Caco-2 (cell line): Measurements from ENCODE around the gene HTR5A. TPM values are rescaled to one million over a fixed set of nuclear protein-coding genes. Genes with fewer than 3 reads are reported as not detected.

Source experiments
- BruUV-seq: library from RNA; stranded (reverse); fragments of 400-500 nt; replicated peaks from 2 replicates; lab custom pipeline; 2021; lab: Mats Ljungman, UMichigan
- CTCF ChIA-PET: fragments of 300-600 bp; sonication (Branson Sonifier 250); formaldehyde crosslinking; loops from one replicate; lab custom pipeline; 2022; ENCODE audit warnings: antibody characterized with exemption; lab: Charles Lee
- POLR2A ChIA-PET: fragments of 300-600 bp; sonication (Branson Sonifier 250); formaldehyde crosslinking; loops from one replicate; lab custom pipeline; 2022; ENCODE audit warnings: antibody characterized with exemption; lab: Charles Lee
- DNase-seq, 2 experiments: peaks; one replicate each; pipeline versions ENCODE4 v3.0.0 to v3.0.0-alpha.2; 2020 to 2022
- H3K27me3 ChIP-seq: replicated peaks from 2 replicates; pipeline ENCODE4 v1.6.0; 2011; ENCODE audit warnings: low read length; ENCODE audit not compliant: control insufficient read depth, insufficient read depth
- H3K36me3 ChIP-seq: 2 replicates; pipeline ENCODE4 v1.5.1; 2011; ENCODE audit warnings: low read length; ENCODE audit not compliant: control insufficient read depth, insufficient read depth
- H3K4me1 ChIP-seq: fragments of 250-450 bp; sonication (Bioruptor Pico); 2 replicates; pipeline ENCODE4 v1.5.1; 2020; ENCODE audit warnings: mild to moderate bottlenecking
- H3K4me3 ChIP-seq: 2 replicates; pipeline ENCODE4 v1.5.1; 2011; ENCODE audit warnings: low read depth, mild to moderate bottlenecking, control low read depth, low read length
- H3K9me3 ChIP-seq: fragments of 250-450 bp; sonication (Bioruptor Pico); 2 replicates; pipeline ENCODE4 v1.5.1; 2020; ENCODE audit warnings: mild to moderate bottlenecking, moderate library complexity
- H3K27ac Mint-ChIP-seq: one replicate; pipeline ENCODE4 v1.8.0; 2022; ENCODE audit warnings: mixed read lengths; ENCODE audit not compliant: unreplicated experiment
- H3K27me3 Mint-ChIP-seq: one replicate; pipeline ENCODE4 v1.8.0; 2022; ENCODE audit warnings: mixed read lengths; ENCODE audit not compliant: insufficient read depth, unreplicated experiment
- H3K36me3 Mint-ChIP-seq: one replicate; pipeline ENCODE4 v1.8.0; 2022; ENCODE audit warnings: mild to moderate bottlenecking, mixed read lengths; ENCODE audit not compliant: insufficient read depth, unreplicated experiment
- H3K4me1 Mint-ChIP-seq: one replicate; pipeline ENCODE4 v1.8.0; 2022; ENCODE audit warnings: low read depth, mixed read lengths; ENCODE audit not compliant: unreplicated experiment
- H3K4me3 Mint-ChIP-seq: one replicate; pipeline ENCODE4 v1.8.0; 2022; ENCODE audit warnings: mild to moderate bottlenecking, moderate library complexity, mixed read lengths; ENCODE audit not compliant: unreplicated experiment
- H3K9me3 Mint-ChIP-seq: one replicate; pipeline ENCODE4 v1.8.0; 2022; ENCODE audit warnings: mixed read lengths; ENCODE audit not compliant: unreplicated experiment
- intact Hi-C: fragments of 100-400 bp; cut with micrococcal nuclease; formaldehyde crosslinking; loops from one replicate; pipeline ENCODE4 v1.10.0; 2022; ENCODE audit not compliant: unreplicated experiment
- total RNA-seq: library from RNA; stranded (reverse); gene quantifications from 2 replicates; pipeline ENCODE4 v1.2.3, GENCODE V29; 2022
- TF ChIP-seq, protein P1 (sequence below), 2 experiments: fragments of 200-600 bp in 1 of 2; IDR thresholded peaks; 1 replicate in 1 of 2; 2 replicates in 1 of 2; pipeline versions ENCODE4 v1.5.1 to v1.8.0; 2011 to 2022; ENCODE audit warnings: antibody characterized with exemption in 1 of 2, control low read depth in 1 of 2, inconsistent platforms in 1 of 2, low read depth in 1 of 2, low read length in 1 of 2, mild to moderate bottlenecking in 1 of 2, moderate library complexity in 1 of 2; ENCODE audit not compliant: insufficient read depth in 1 of 2, severe bottlenecking in 1 of 2, unreplicated experiment in 1 of 2

HTR5A gene
- total RNA-seq, 1 experiment from 2014 or later, result not detected

DNA sequence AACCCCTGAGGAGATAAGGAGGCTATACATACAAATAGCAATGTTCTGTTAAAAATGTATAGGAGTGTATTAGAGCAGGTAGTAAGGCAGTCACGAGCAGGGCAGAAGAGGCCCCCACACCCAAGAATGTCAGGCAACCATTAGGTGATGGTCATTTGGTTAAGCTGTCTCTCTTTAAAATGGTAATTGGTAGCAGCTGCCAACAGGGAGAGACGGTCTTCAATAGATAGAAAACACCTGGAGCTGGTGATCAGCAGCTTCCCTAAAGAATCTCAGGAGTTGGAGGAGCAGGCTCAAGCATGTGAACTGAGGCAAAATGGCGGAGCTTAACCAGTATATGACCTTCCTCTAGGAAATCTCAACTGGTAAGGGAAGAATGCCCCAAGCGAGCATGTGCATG, 26.4 kb upstream of the HTR5A start:
- Mint-ChIP-seq H3K36me3 (no peaks in the 10 kb centered on the region), H3K4me3 (no peak overlapping the region), H3K27me3 (peaks cover 15% of the 10 kb centered on the region), H3K9me3 (no peaks in the 10 kb centered on the region), H3K27ac (no peak overlapping the region), H3K4me1 (no peaks in the 10 kb centered on the region)
- intact Hi-C loops, result no loop called here
- DNase-seq, result no peak
- Histone ChIP-seq H3K4me3 (no peak overlapping the region), H3K36me3 (no peaks in the 10 kb centered on the region), H3K9me3 (no peaks in the 10 kb centered on the region), H3K27me3 (no peaks in the 10 kb centered on the region), H3K4me1 (no peaks in the 10 kb centered on the region)
- TF ChIP-seq, protein P1, sequence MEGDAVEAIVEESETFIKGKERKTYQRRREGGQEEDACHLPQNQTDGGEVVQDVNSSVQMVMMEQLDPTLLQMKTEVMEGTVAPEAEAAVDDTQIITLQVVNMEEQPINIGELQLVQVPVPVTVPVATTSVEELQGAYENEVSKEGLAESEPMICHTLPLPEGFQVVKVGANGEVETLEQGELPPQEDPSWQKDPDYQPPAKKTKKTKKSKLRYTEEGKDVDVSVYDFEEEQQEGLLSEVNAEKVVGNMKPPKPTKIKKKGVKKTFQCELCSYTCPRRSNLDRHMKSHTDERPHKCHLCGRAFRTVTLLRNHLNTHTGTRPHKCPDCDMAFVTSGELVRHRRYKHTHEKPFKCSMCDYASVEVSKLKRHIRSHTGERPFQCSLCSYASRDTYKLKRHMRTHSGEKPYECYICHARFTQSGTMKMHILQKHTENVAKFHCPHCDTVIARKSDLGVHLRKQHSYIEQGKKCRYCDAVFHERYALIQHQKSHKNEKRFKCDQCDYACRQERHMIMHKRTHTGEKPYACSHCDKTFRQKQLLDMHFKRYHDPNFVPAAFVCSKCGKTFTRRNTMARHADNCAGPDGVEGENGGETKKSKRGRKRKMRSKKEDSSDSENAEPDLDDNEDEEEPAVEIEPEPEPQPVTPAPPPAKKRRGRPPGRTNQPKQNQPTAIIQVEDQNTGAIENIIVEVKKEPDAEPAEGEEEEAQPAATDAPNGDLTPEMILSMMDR (IDR thresholded peaks at IDR 0.05; ENCODE audit: insufficient read depth in 1 of 2, low read depth in 1 of 2, low read length in 1 of 2, severe bottlenecking in 1 of 2, unreplicated experiment in 1 of 2), result no peak
- no TSS peak for BruUV-seq
- POLR2A ChIA-PET, result no interaction called here
- CTCF ChIA-PET, result no interaction called here

DNA sequence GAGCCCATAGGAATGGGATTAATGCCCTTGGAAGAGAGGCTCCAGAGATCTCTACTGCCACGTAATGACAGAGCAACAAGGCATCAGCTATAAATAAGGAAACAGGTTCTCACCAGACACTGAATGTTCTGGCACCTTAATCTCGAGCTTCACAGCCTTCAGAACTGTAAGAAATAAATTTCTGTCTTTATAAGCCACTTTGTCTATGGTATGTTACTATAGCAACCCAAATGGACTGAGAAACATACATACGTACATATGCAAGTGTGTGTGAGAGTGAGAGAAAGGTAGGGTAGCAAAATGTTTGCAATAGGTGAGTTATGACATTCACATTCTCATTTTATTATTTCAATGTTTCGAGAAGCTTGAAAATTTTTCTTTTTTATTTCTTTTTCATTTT, 22.1 kb upstream of the HTR5A start:
- Histone ChIP-seq H3K9me3 (no peaks in the 10 kb centered on the region), H3K36me3 (no peaks in the 10 kb centered on the region), H3K4me1 (no peaks in the 10 kb centered on the region), H3K27me3 (no peaks in the 10 kb centered on the region), H3K4me3 (no peak overlapping the region)
- Mint-ChIP-seq H3K36me3 (no peaks in the 10 kb centered on the region), H3K4me1 (no peaks in the 10 kb centered on the region), H3K27ac (no peak overlapping the region), H3K4me3 (no peak overlapping the region), H3K9me3 (no peaks in the 10 kb centered on the region), H3K27me3 (peaks cover 11% of the 10 kb centered on the region)
- TF ChIP-seq, protein P1 (IDR thresholded peaks at IDR 0.05; ENCODE audit: insufficient read depth in 1 of 2, low read depth in 1 of 2, low read length in 1 of 2, severe bottlenecking in 1 of 2, unreplicated experiment in 1 of 2), result no peak
- no TSS peak for BruUV-seq
- intact Hi-C loops, result no loop called here
- POLR2A ChIA-PET, result no interaction called here
- no peak for DNase-seq
- CTCF ChIA-PET, result no interaction called here

DNA sequence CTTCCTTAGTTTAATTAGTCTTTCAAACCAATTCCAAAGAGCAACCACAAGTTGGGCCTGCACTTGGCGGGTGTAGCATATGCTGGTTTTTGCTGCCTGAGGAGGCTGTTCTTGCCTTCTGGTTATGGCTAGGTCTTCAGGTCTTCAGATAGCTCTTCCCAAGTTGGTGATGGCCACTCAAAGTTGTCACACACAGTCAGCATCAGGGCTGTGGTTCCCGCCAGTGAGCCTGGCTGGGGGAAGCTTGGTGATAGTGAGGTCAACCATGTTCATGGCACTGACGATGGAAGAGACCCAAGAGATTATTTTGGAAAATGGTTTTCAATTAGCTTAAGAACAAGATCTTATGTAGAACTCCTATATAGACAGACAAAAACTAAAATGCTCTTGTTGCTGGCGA, 18.8 kb upstream of the HTR5A start:
- H3K27me3 Mint-ChIP-seq, result peaks cover 17% of the 10 kb centered on the region
- Histone ChIP-seq H3K4me1 (no peaks in the 10 kb centered on the region), H3K4me3 (no peak overlapping the region), H3K27me3 (no peaks in the 10 kb centered on the region), H3K9me3 (no peaks in the 10 kb centered on the region), H3K36me3 (no peaks in the 10 kb centered on the region)
- H3K9me3 Mint-ChIP-seq, result no peaks in the 10 kb centered on the region
- H3K4me1 Mint-ChIP-seq, result no peaks in the 10 kb centered on the region
- TF ChIP-seq, protein P1 (IDR thresholded peaks at IDR 0.05; ENCODE audit: insufficient read depth in 1 of 2, low read depth in 1 of 2, low read length in 1 of 2, severe bottlenecking in 1 of 2, unreplicated experiment in 1 of 2), result no peak
- no peak overlapping the region for H3K27ac Mint-ChIP-seq
- ChIA-PET POLR2A (no interaction called here), CTCF (no interaction called here)
- no peak overlapping the region for H3K4me3 Mint-ChIP-seq
- no peak for DNase-seq
- intact Hi-C loops, result no loop called here
- BruUV-seq, result no TSS peak
- no peaks in the 10 kb centered on the region for H3K36me3 Mint-ChIP-seq
